Vagina (tissue), 2 donors: Measurements from ENCODE around the gene ECM1. TPM values are rescaled to one million over a fixed set of nuclear protein-coding genes. Genes with fewer than 3 reads are reported as not detected.

ENCODE experiments used
- DNase-seq, 2 donors: peaks; one replicate each; pipeline ENCODE4 v3.0.0-alpha.2; 2017; ENCODE audit errors: extremely low spot score in 2 of 2
- H3K27ac ChIP-seq: fragments of 200-600 bp; sonication (generic); one replicate; pipeline ENCODE4 v1.5.1; 2019
- H3K27me3 ChIP-seq: fragments of 200-600 bp; sonication (generic); one replicate; pipeline ENCODE4 v1.5.1; 2019
- H3K36me3 ChIP-seq, 2 donors: fragments of 200-600 bp; sonication (generic); one replicate each; pipeline ENCODE4 v1.5.1; 2017 to 2019
- H3K4me1 ChIP-seq: fragments of 200-600 bp; sonication (generic); one replicate; pipeline ENCODE4 v1.5.1; 2019
- H3K4me3 ChIP-seq, 2 donors: fragments of 200-600 bp; sonication (generic); 1 replicate in 1 of 2; 2 replicates in 1 of 2; pipeline ENCODE4 v1.5.1; 2016 to 2019
- H3K9me3 ChIP-seq: fragments of 200-600 bp; sonication (generic); one replicate; pipeline ENCODE4 v1.5.1; 2019
- CTCF ChIP-seq, 3 experiments: fragments of 450-650 bp in 2 of 3; fragments of 200-600 bp in 1 of 3; sonication (generic) in 1 of 3; IDR thresholded peaks; one replicate each; pipeline ENCODE4 v1.5.1; 2017 to 2019; ENCODE audit warnings: antibody characterized with exemption in 3 of 3, mild to moderate bottlenecking in 2 of 3, moderate library complexity in 2 of 3
- POLR2A ChIP-seq, 2 donors: fragments of 450-650 bp; IDR thresholded peaks; one replicate each; pipeline ENCODE4 v1.6.1; 2017; ENCODE audit warnings: antibody characterized with exemption in 2 of 2, mild to moderate bottlenecking in 2 of 2, moderate library complexity in 2 of 2
- POLR2AphosphoS5 ChIP-seq, 2 donors: sonication (generic); formaldehyde crosslinking; IDR thresholded peaks; one replicate each; pipeline ENCODE4 v1.9.0; 2017; ENCODE audit warnings: antibody characterized with exemption in 2 of 2, mild to moderate bottlenecking in 2 of 2, low read depth in 1 of 2; ENCODE audit not compliant: insufficient read depth in 1 of 2
- intact Hi-C: fragments of 100-400 bp; cut with DNase I; formaldehyde crosslinking; loops from one replicate; pipeline ENCODE4 v1.15.1; 2023
- total RNA-seq: library from RNA; depleted of rRNA; stranded (reverse); fragments of >200 nt; gene quantifications from one replicate; pipeline ENCODE4 v1.2.3, GENCODE V29; 2016

ECM1 gene
- total RNA-seq, 1 donor from 2014 or later, result 130 TPM

- H3K9me3 ChIP-seq, result no peaks in the 10 kb centered on the region
- H3K4me3 ChIP-seq, result no peak overlapping the region
- peak overlapping the region; percentile 91 for H3K27ac ChIP-seq
- no peaks in the 10 kb centered on the region for H3K27me3 ChIP-seq
- no peak for DNase-seq
- peaks cover 33% of the 10 kb centered on the region for H3K4me1 ChIP-seq
- no peak for TF ChIP-seq POLR2A (IDR thresholded peaks at IDR 0.05)
- TF ChIP-seq CTCF (IDR thresholded peaks at IDR 0.05), result no peak
- no peak for TF ChIP-seq POLR2AphosphoS5 (IDR thresholded peaks at IDR 0.05; ENCODE audit: insufficient read depth in 1 of 2, low read depth in 1 of 2)
- intact Hi-C loops, result no loop called here
- peaks cover 0 to 6% of the 10 kb centered on the region in 2 donors for H3K36me3 ChIP-seq
These were observed 6.4 kb downstream of the ECM1 start for GRCh38 chr1:150514260-150514659.

GRCh38 chr1:150514913-150515327 is 7.0 kb downstream of the ECM1 start:
- H3K36me3 ChIP-seq, result peaks cover 0 to 2% of the 10 kb centered on the region in 2 donors
- DNase-seq, result no peak
- no peaks in the 10 kb centered on the region for H3K27me3 ChIP-seq
- no peaks in the 10 kb centered on the region for H3K9me3 ChIP-seq
- H3K4me3 ChIP-seq, result peak overlapping the region; percentile 59 to 60
- peaks cover 29% of the 10 kb centered on the region for H3K4me1 ChIP-seq
- no peak for TF ChIP-seq POLR2AphosphoS5 (IDR thresholded peaks at IDR 0.05; ENCODE audit: insufficient read depth in 1 of 2, low read depth in 1 of 2)
- TF ChIP-seq POLR2A (IDR thresholded peaks at IDR 0.05), result no peak
- no peak for TF ChIP-seq CTCF (IDR thresholded peaks at IDR 0.05)
- peak overlapping the region; percentile 91 for H3K27ac ChIP-seq
- intact Hi-C loops, result loop anchor here (5.0 kb wide), 1 partner anchor 37 kb away; no protein-coding TSS in a partner anchor

DNA sequence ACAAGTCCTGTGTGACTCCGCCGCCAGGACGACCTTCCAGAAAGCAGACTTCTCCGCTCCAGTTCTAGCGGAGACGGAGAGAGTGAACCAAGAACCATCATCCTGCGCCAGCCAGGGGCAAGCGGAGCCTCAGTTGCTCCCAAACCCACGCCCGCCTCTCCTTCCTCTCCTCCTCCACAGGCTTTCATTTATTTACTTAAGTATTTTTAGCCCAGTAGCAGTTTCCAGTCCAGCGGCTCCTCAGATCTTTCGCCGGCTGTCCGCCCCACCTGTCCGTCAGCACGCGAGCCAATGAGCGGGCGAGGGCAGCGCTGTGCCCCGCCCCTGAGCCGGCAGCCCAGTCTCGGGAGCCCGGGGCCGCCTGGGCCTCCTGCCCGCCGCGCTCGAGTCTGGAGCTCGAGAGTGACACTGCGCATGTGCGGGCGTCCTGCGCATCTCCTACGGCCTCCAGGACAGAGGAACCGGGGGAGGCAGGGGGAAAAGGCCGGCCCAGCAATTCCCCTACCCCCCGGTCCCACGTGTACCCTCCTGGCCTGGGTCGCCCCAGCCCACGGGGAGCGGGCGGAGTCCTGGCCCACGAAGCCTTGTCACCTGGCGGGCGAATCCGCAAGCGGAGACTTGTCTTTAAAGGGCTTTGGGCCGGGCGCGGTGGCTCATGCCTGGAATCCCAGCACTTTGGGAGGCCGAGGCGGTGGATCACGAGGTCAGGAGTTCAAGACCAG is 7.6 kb downstream of the ECM1 start, which contains the start of gene FALEC:
Gene FALEC (plus strand): TSS at position 425 of the 722 bp plus-strand sequence.
- H3K4me1 ChIP-seq, result peaks cover 29% of the 10 kb centered on the region
- no peaks in the 10 kb centered on the region for H3K36me3 ChIP-seq
- peak within 1 kb of the TSS; percentile 59 to 60 for H3K4me3 ChIP-seq
- H3K9me3 ChIP-seq, result no peaks in the 10 kb centered on the region
- TF ChIP-seq POLR2A (IDR thresholded peaks at IDR 0.05) (no peak), POLR2AphosphoS5 (IDR thresholded peaks at IDR 0.05; ENCODE audit: insufficient read depth in 1 of 2, low read depth in 1 of 2) (peak; percentile 87 to 89), CTCF (IDR thresholded peaks at IDR 0.05) (peak in 1 of 3 experiments; percentile 15)
- DNase-seq, result peak in 1 of 2 donors; percentile 97
- H3K27me3 ChIP-seq, result no peaks in the 10 kb centered on the region
- H3K27ac ChIP-seq, result peak within 1 kb of the TSS; percentile 91
- intact Hi-C loops, result loop anchor here (5.0 kb wide), 1 partner anchor 37 kb away; no protein-coding TSS in a partner anchor

DNA sequence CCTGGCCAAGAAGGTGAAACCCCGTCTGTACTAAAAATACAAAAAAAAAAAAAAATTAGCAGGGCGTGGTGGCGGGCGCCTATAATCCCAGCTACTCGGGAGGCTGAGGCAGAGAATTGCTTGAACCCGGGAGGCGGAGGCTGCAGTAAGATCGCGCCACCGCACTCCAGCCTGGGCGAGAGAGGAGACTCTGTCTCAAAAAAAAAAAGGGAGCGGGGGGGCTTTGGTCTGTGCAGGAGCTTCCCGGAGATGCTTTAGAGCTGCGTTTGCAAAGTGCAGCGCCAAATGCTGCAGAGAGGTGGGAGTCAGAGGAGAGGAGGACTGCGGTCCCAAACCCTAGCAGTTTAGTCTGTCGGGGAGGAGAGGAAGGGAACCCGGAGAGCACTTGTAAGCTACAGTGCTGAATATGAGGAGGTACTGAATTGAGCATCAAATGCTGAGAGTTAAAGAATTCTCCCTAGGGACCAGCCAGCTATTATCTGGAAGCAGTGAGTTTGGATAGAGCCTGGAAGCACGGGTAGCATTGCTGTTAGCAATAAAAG is 8.2 kb downstream of the ECM1 start:
- H3K4me3 ChIP-seq, result peak overlapping the region; percentile 59 to 60
- no peaks in the 10 kb centered on the region for H3K27me3 ChIP-seq
- TF ChIP-seq POLR2A (IDR thresholded peaks at IDR 0.05) (no peak), POLR2AphosphoS5 (IDR thresholded peaks at IDR 0.05; ENCODE audit: insufficient read depth in 1 of 2, low read depth in 1 of 2) (no peak), CTCF (IDR thresholded peaks at IDR 0.05) (peak in 1 of 3 experiments; percentile 3)
- peaks cover 29% of the 10 kb centered on the region for H3K4me1 ChIP-seq
- no peaks in the 10 kb centered on the region for H3K36me3 ChIP-seq
- no peak for DNase-seq
- no peaks in the 10 kb centered on the region for H3K9me3 ChIP-seq
- intact Hi-C loops, result loop anchor here (5.0 kb wide), 1 partner anchor 36 kb away; no protein-coding TSS in a partner anchor
- H3K27ac ChIP-seq, result peak overlapping the region; percentile 91
